Thyroid gland (tissue), 4 donors: Measurements from ENCODE around the gene ZMYM4.

ENCODE experiments used
- CTCF ChIP-seq, 6 experiments: fragments of 200-600 bp in 3 of 6; fragments of 450-650 bp in 3 of 6; sonication (generic) in 3 of 6; IDR thresholded peaks; one replicate each; pipeline ENCODE4 v1.5.1; 2016 to 2019; ENCODE audit warnings: antibody characterized with exemption in 6 of 6, mild to moderate bottlenecking in 2 of 6, inconsistent platforms in 1 of 6, moderate library complexity in 1 of 6
- POLR2A ChIP-seq, 2 donors: fragments of 450-650 bp; IDR thresholded peaks; one replicate each; pipeline ENCODE4 v1.6.1; 2017; ENCODE audit warnings: antibody characterized with exemption in 2 of 2, mild to moderate bottlenecking in 2 of 2, moderate library complexity in 1 of 2

GRCh38 chr1:35315649-35316048 is 47.1 kb downstream of the ZMYM4 start:
- TF ChIP-seq CTCF (IDR thresholded peaks at IDR 0.05): no peak
- no peak for TF ChIP-seq POLR2A (IDR thresholded peaks at IDR 0.05)
